Suprapubic skin (tissue), 4 donors: ENCODE measurements around the gene RTF2. TPM values are rescaled to one million over a fixed set of nuclear protein-coding genes. Genes with fewer than 3 reads are reported as not detected.

Source experiments
- DNase-seq, 2 donors: peaks; one replicate each; pipeline ENCODE4 v3.0.0-alpha.2; 2019; ENCODE audit warnings: low spot score in 2 of 2
- H3K27ac ChIP-seq: fragments of 200-600 bp; sonication (generic); one replicate; pipeline ENCODE4 v1.5.1; 2019
- H3K27me3 ChIP-seq: fragments of 200-600 bp; sonication (generic); one replicate; pipeline ENCODE4 v1.5.1; 2019
- H3K36me3 ChIP-seq: fragments of 200-600 bp; sonication (generic); one replicate; pipeline ENCODE4 v1.5.1; 2019
- H3K4me1 ChIP-seq: fragments of 200-600 bp; sonication (generic); one replicate; pipeline ENCODE4 v1.5.1; 2019
- H3K4me3 ChIP-seq: fragments of 200-600 bp; sonication (generic); one replicate; pipeline ENCODE4 v1.5.1; 2019; ENCODE audit warnings: mild to moderate bottlenecking
- H3K9me3 ChIP-seq: fragments of 200-600 bp; sonication (generic); one replicate; pipeline ENCODE4 v1.5.1; 2019
- CTCF ChIP-seq, 2 donors: fragments of 200-600 bp in 1 of 2; fragments of 450-650 bp in 1 of 2; sonication (generic) in 1 of 2; IDR thresholded peaks; one replicate each; pipeline ENCODE4 v1.5.1; 2016 to 2019; ENCODE audit warnings: antibody characterized with exemption in 2 of 2, mild to moderate bottlenecking in 1 of 2, moderate library complexity in 1 of 2
- EP300 ChIP-seq: sonication (generic); formaldehyde crosslinking; IDR thresholded peaks from one replicate; pipeline ENCODE4 v1.6.1; 2017; ENCODE audit warnings: antibody characterized with exemption
- POLR2A ChIP-seq, 2 donors: fragments of 450-650 bp; IDR thresholded peaks; one replicate each; pipeline ENCODE4 v1.6.1; 2017; ENCODE audit warnings: antibody characterized with exemption in 2 of 2, mild to moderate bottlenecking in 2 of 2, moderate library complexity in 2 of 2
- POLR2AphosphoS5 ChIP-seq, 3 donors: sonication (generic); formaldehyde crosslinking; IDR thresholded peaks; one replicate each; pipeline ENCODE4 v1.6.1; 2017; ENCODE audit warnings: antibody characterized with exemption in 3 of 3
- WGBS: methylation state at CpG from one replicate; pipeline ENCODE4 v1.1.5; 2018; 5-methylcytosine and 5-hydroxymethylcytosine counted together
- total RNA-seq, 4 donors: library from RNA; depleted of rRNA; stranded (reverse); fragments of >200 nt; gene quantifications; one replicate each; pipeline ENCODE4 v1.1.0, GENCODE V29; 2016

RTF2 gene
- total RNA-seq, 4 donors from 2014 or later = 42.9 to 57.0 (median 47.0) TPM

GRCh38 chr20:56511926-56512325 lies 43.5 kb downstream of the RTF2 start:
- 96% methylated on average over 10 of the region's 10 CpGs for WGBS
- peaks cover 40% of the 10 kb centered on the region for H3K36me3 ChIP-seq

GRCh38 chr20:56513161-56514150 lies 45.0 kb downstream of the RTF2 start:
- Histone ChIP-seq H3K27ac (no peak overlapping the region), H3K36me3 (peaks cover 55% of the 10 kb centered on the region), H3K4me1 (no peaks in the 10 kb centered on the region), H3K9me3 (no peaks in the 10 kb centered on the region), H3K4me3 (no peak overlapping the region), H3K27me3 (no peaks in the 10 kb centered on the region)
- 80% methylated on average over 18 of the region's 22 CpGs for WGBS
- TF ChIP-seq CTCF (IDR thresholded peaks at IDR 0.05) (no peak), POLR2AphosphoS5 (IDR thresholded peaks at IDR 0.05) (no peak), EP300 (no peak), POLR2A (IDR thresholded peaks at IDR 0.05) (no peak)
- no peak for DNase-seq

More at GRCh38 chr20:56511926-56512325, 43.5 kb downstream of the RTF2 start:
- Histone ChIP-seq H3K27ac (no peak overlapping the region), H3K9me3 (no peaks in the 10 kb centered on the region), H3K4me1 (no peaks in the 10 kb centered on the region), H3K4me3 (no peak overlapping the region), H3K27me3 (no peaks in the 10 kb centered on the region)
- TF ChIP-seq POLR2AphosphoS5 (IDR thresholded peaks at IDR 0.05) = no peak
- TF ChIP-seq POLR2A (IDR thresholded peaks at IDR 0.05) = no peak
- TF ChIP-seq CTCF (IDR thresholded peaks at IDR 0.05) = no peak
- TF ChIP-seq EP300 = no peak
- DNase-seq = no peak

- no peaks in the 10 kb centered on the region for H3K27me3 ChIP-seq
- H3K36me3 ChIP-seq = peaks cover 84% of the 10 kb centered on the region
- no peak for DNase-seq
- no peak overlapping the region for H3K4me3 ChIP-seq
- peaks cover 16% of the 10 kb centered on the region for H3K9me3 ChIP-seq
- H3K27ac ChIP-seq = no peak overlapping the region
- WGBS = 80% methylated on average over 5 of the region's 5 CpGs
- no peak for TF ChIP-seq CTCF (IDR thresholded peaks at IDR 0.05)
- TF ChIP-seq POLR2AphosphoS5 (IDR thresholded peaks at IDR 0.05) = no peak
- TF ChIP-seq EP300 = no peak
- TF ChIP-seq POLR2A (IDR thresholded peaks at IDR 0.05) = no peak
- no peaks in the 10 kb centered on the region for H3K4me1 ChIP-seq
Observed at GRCh38 chr20:56516631-56517030, 48.2 kb downstream of the RTF2 start.

- Histone ChIP-seq H3K9me3 (peaks cover 16% of the 10 kb centered on the region), H3K27ac (no peak overlapping the region), H3K4me3 (no peak overlapping the region), H3K36me3 (peaks cover 82% of the 10 kb centered on the region), H3K27me3 (no peaks in the 10 kb centered on the region), H3K4me1 (no peaks in the 10 kb centered on the region)
- WGBS = 93% methylated on average over 7 of the region's 7 CpGs
- no peak for TF ChIP-seq EP300
- no peak for TF ChIP-seq POLR2A (IDR thresholded peaks at IDR 0.05)
- no peak for TF ChIP-seq CTCF (IDR thresholded peaks at IDR 0.05)
- no peak for TF ChIP-seq POLR2AphosphoS5 (IDR thresholded peaks at IDR 0.05)
- peak; percentile 18 to 48 for DNase-seq
Observed at GRCh38 chr20:56517211-56517610, 48.8 kb downstream of the RTF2 start.

GRCh38 chr20:56517641-56518040 lies 49.2 kb downstream of the RTF2 start:
- no peak for TF ChIP-seq POLR2A (IDR thresholded peaks at IDR 0.05)
- no peak for TF ChIP-seq CTCF (IDR thresholded peaks at IDR 0.05)
- no peak for TF ChIP-seq EP300
- no peak for TF ChIP-seq POLR2AphosphoS5 (IDR thresholded peaks at IDR 0.05)
- WGBS = 81% methylated on average over 8 of the region's 8 CpGs
- DNase-seq = peak; percentile 36 to 60
- H3K4me1 ChIP-seq = no peaks in the 10 kb centered on the region
- H3K9me3 ChIP-seq = peaks cover 16% of the 10 kb centered on the region
- H3K4me3 ChIP-seq = no peak overlapping the region
- H3K36me3 ChIP-seq = peaks cover 77% of the 10 kb centered on the region
- H3K27me3 ChIP-seq = no peaks in the 10 kb centered on the region
- no peak overlapping the region for H3K27ac ChIP-seq
